WTC11 (cell line): ENCODE results near the gene SNAP25.

Source experiments
- TF ChIP-seq, protein P1 (sequence below): sonication (generic); formaldehyde crosslinking; IDR thresholded peaks from 2 replicates; pipeline ENCODE4 v1.8.1; 2023; ENCODE audit warnings: mild to moderate bottlenecking, missing genetic modification reagents
- TF ChIP-seq, protein P2 (sequence below): sonication (generic); formaldehyde crosslinking; IDR thresholded peaks from 2 replicates; pipeline ENCODE4 v1.8.1; 2023; ENCODE audit warnings: mild to moderate bottlenecking, moderate library complexity, missing genetic modification reagents

DNA sequence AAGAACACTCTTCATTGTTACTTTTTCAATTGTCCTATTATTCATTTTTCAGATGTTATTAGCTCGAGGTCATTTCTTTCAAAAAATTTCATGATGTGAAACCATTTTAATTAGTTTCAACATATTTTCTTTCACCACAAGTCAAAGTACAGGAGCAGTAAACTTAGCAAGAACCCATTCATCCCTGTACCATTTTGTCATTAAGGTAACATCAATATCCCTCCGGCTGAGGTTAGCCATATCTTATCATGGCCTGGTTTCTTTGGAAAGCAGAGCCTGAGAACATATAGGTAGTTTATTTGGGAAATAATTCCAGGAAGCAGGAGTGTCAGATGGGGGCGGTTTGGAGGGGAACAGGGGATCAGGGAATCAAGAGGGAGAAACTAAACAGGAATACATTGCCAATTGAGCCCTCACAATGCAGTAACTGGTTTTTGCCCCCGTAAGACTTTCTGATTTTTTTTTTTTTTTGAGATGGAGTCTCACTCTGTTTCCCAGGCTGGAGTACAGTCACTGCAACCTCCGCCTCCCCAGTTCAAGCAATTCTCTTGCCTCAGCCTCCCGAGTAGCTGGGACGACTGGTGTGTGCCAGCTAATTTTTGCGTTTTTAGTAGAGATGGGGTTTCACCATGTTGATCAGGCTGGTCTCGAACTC, 131.7 kb downstream of the SNAP25 start:
- TF ChIP-seq, protein P1, sequence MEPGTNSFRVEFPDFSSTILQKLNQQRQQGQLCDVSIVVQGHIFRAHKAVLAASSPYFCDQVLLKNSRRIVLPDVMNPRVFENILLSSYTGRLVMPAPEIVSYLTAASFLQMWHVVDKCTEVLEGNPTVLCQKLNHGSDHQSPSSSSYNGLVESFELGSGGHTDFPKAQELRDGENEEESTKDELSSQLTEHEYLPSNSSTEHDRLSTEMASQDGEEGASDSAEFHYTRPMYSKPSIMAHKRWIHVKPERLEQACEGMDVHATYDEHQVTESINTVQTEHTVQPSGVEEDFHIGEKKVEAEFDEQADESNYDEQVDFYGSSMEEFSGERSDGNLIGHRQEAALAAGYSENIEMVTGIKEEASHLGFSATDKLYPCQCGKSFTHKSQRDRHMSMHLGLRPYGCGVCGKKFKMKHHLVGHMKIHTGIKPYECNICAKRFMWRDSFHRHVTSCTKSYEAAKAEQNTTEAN (CRISPR knock-in tag): no peak
- TF ChIP-seq, protein P2, sequence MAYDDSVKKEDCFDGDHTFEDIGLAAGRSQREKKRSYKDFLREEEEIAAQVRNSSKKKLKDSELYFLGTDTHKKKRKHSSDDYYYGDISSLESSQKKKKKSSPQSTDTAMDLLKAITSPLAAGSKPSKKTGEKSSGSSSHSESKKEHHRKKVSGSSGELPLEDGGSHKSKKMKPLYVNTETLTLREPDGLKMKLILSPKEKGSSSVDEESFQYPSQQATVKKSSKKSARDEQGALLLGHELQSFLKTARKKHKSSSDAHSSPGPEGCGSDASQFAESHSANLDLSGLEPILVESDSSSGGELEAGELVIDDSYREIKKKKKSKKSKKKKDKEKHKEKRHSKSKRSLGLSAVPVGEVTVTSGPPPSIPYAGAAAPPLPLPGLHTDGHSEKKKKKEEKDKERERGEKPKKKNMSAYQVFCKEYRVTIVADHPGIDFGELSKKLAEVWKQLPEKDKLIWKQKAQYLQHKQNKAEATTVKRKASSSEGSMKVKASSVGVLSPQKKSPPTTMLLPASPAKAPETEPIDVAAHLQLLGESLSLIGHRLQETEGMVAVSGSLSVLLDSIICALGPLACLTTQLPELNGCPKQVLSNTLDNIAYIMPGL (CRISPR knock-in tag): no peak
